GM21381 (cell line): Measurements from ENCODE around the gene ZBTB4.

Experiments used
- ATAC-seq: cut with Tn5 transposase; IDR thresholded peaks from one replicate; pipeline ENCODE4 v1.9.1; 2021; ENCODE audit warnings: mild to moderate bottlenecking, moderate library complexity; ENCODE audit not compliant: unreplicated experiment

ZBTB4 gene

GRCh38 chr17:7479213-7480088 lies at the start of gene ZBTB4:
Gene ZBTB4 (minus strand): TSS chr17:7479631. CDS start chr17:7466801, 12,830 bp downstream.
- ATAC-seq, result no peak

- no peak for ATAC-seq
Measured at GRCh38 chr17:7528842-7529241, 49.4 kb upstream of the ZBTB4 start.

- ATAC-seq, result no peak
Measured at GRCh38 chr17:7523033-7523432, 43.6 kb upstream of the ZBTB4 start.

DNA sequence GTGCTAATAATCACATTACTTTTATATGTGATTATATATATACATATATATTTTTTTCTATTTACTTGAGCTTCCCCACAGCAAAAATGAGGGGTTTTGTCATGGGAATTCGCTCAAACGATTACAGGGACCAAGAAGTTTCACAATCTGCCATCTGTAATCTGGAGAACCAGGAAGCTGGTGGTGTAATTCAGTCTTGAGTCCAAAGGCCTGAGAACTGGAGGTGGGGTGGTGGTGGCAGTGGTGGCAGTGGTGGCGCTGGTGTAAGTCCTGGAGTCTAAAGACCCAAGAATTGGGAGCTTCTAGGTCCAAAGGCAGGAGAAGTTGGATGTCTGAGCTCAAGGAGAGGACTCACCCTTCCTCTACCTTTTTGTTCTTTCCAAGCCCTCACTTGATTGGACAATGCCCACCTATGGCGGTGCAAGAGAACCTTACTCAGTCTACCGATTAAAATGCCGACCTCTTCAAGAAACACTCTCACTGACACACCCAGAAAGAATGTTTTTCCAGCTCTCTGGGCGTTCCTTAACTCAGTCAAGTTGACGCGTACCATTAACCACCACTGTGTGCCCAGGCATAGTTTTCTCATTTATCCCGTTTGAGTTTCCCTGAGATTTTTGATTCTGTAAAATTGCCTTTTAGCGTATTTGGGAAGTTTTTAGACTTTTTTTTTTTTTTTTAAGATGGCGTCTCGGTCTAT lies 36.6 kb upstream of the ZBTB4 start:
- ATAC-seq, result no peak

GRCh38 chr17:7513850-7514419 lies 34.5 kb upstream of the ZBTB4 start:
- ATAC-seq, result no peak

- no peak for ATAC-seq
Measured at GRCh38 chr17:7512824-7513540, 33.6 kb upstream of the ZBTB4 start.

DNA sequence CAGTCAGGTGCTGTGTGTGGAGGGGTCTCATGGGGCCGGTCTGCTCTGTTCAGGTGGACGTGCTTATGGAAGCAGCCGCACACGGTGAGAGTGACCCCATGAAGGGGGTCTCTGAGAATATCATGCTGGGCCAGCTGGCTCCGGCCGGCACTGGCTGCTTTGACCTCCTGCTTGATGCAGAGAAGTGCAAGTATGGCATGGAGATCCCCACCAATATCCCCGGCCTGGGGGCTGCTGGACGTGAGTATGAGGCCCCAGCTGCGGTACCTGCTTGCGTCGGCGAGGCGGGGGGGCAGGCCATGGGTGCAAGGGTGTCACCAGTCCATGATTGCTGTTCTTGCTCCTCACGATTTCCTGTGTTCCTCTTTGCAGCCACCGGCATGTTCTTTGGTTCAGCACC lies 32.7 kb upstream of the ZBTB4 start:
- ATAC-seq, result no peak

- no peak for ATAC-seq
Measured at GRCh38 chr17:7511108-7511507, 31.7 kb upstream of the ZBTB4 start.

GRCh38 chr17:7509937-7510336 lies 30.5 kb upstream of the ZBTB4 start:
- ATAC-seq, result no peak

DNA sequence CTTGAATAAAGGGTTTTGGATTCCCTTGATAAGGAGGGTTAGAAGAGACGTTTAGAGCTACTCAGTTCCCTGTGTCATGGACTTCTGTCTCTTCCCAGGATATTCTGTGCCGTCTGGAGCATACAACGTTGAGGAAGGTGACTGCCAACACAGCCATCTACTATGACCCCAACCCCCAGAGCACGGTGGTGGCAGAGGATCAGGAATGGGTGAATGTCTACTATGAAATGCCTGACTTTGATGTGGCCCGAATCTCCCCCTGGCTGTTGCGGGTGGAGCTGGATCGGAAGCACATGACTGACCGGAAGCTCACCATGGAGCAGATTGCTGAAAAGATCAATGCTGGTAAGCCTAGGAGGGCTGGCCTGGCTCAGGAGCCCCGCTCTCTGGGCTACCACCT lies 29.4 kb upstream of the ZBTB4 start:
- no peak for ATAC-seq

- no peak for ATAC-seq
Measured at GRCh38 chr17:7508145-7508544, 28.7 kb upstream of the ZBTB4 start.

DNA sequence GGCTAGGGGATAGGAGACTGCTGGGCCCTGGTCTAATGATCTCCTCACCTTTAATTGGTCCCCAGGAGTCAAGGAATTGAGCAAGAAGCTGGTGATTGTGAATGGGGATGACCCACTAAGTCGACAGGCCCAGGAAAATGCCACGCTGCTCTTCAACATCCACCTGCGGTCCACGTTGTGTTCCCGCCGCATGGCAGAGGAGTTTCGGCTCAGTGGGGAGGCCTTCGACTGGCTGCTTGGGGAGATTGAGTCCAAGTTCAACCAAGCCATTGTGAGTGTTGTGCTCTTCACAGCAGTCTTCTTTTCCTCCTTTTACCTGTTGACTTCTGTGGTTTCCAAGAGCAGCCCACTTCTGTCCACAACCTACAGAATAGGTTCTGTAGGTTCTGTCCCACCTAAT lies 24.1 kb upstream of the ZBTB4 start:
- ATAC-seq, result no peak

- ATAC-seq, result no peak
Measured at GRCh38 chr17:7502987-7503386, 23.6 kb upstream of the ZBTB4 start.

DNA sequence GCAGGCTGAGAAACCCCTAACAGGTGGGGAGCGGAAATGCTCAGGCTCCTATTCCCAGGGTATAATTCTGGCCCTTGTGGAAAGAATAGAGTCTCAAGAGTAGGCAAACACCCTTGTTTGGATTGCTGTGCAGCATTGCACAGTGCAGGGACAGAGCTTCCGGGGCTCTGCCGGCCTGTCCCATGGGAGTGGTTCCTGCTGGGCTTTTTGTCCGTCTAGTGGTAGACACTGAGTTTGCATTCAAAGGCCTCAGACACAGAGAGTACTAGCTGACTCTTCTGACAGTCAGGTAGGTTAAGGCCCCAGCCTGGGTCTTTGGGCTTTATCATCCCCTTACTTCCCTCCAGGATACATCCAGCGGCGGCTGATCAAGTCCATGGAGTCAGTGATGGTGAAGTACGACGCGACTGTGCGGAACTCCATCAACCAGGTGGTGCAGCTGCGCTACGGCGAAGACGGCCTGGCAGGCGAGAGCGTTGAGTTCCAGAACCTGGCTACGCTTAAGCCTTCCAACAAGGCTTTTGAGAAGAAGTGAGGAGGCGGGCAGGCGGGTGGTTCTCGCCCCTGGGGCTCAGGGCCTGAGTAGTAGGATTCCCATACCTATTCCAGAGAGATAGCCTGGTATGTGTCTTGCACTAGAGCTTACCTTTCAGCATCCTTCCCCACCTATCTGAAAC lies 22.9 kb upstream of the ZBTB4 start:
- no peak for ATAC-seq

DNA sequence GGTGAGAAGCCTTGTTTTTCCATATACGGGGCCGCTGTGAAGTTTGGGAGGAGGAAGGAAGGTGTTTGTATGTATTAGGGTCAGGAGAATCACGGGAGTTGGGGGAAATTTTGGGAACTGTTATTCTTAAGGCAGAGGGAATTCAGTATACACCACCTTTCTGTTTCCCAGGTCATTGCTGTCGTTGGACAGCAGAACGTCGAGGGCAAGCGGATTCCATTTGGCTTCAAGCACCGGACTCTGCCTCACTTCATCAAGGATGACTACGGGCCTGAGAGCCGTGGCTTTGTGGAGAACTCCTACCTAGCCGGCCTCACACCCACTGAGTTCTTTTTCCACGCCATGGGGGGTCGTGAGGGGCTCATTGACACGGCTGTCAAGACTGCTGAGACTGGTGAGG lies 22.3 kb upstream of the ZBTB4 start:
- ATAC-seq, result no peak

GRCh38 chr17:7499161-7499560 lies 19.7 kb upstream of the ZBTB4 start:
- ATAC-seq, result no peak

GRCh38 chr17:7497636-7498035 lies 18.2 kb upstream of the ZBTB4 start:
- ATAC-seq, result no peak

- ATAC-seq, result no peak
Measured at GRCh38 chr17:7497228-7497627, 17.8 kb upstream of the ZBTB4 start.

- no peak for ATAC-seq
Measured at GRCh38 chr17:7496470-7497183, 17.2 kb upstream of the ZBTB4 start.

- ATAC-seq, result no peak
Measured at GRCh38 chr17:7495906-7496434, 16.5 kb upstream of the ZBTB4 start.
